ENCODE results near the gene LIPG.

GRCh38 chr18:49546278-49546677 lies 15.6 kb upstream of the LIPG start:
- TF ChIP-seq CTCF (IDR thresholded peaks at IDR 0.05) (no peak), STAT6 (CRISPR knock-in tag; conservative IDR thresholded peaks at IDR 0.05; ENCODE audit: low read depth) (no peak), ZNF121 (CRISPR knock-in tag; IDR thresholded peaks at IDR 0.05) (no peak), FOXP1 (CRISPR knock-in tag; IDR thresholded peaks at IDR 0.05; ENCODE audit: borderline replicate concordance) (no peak), CREB1 (CRISPR knock-in tag; IDR thresholded peaks at IDR 0.05) (no peak), CREM (CRISPR knock-in tag; IDR thresholded peaks at IDR 0.05) (no peak)
